ENCODE data around the gene PITPNB. TPM values are rescaled to one million over a fixed set of nuclear protein-coding genes. Genes with fewer than 3 reads are reported as not detected.
A peak's percentile ranks its signal among the peaks of the same experiment; 100 is the strongest.

The PITPNB gene
- polyA plus RNA-seq, 3 donors from 2014 or later = 46.1 to 78.1 (median 66.7) TPM

DNA sequence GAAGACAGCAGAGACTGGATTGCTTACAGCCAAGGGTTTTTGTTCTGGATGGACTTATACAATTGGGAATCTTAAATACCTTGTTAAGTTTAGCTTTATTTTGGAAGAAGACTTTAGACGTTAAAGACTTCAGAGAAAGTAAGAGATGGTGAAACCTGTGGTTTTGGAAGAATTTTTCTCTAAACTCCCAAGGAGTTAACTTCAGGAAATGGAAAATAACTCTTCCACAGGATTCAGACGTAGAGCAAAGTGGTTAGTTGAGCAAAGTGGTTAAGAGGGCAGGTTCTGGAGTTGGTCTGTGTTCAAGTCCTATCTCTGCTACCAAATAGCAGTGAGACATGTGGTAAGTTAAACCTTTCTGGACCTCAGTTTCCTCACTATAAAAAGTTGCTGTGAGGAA is 12.8 kb downstream of the PITPNB start:
- Mint-ChIP-seq H3K4me3 (no peak overlapping the region), H3K9me3 (no peaks in the 10 kb centered on the region), H3K27ac (no peak overlapping the region), H3K36me3 (peaks cover 17 to 31% (median 29%) of the 10 kb centered on the region in 3 donors), H3K27me3 (ENCODE audit: low read depth in 3 of 3) (peaks cover 0 to 4% (median 0%) of the 10 kb centered on the region in 3 donors), H3K4me1 (peaks cover 25 to 40% of the 10 kb centered on the region in 2 donors)
- DNase-seq = no peak

DNA sequence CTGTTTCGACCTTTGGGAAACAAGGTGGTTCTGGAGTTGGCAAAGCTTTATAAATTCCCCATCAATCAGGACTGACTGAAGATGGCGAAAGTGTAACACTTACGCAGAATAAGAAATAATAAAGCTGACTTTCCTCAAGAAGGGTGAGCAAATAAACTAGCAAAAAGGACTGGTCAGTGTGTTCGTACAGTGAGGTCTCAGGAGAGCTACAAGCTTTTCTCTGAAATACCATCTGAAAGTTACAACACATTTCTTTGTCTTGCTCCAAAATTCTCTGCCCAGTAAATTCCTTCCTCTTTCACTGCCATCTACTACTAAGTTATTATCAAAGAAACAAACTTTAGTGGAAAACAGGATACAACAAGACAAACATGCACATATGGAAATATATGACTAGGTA is 13.4 kb downstream of the PITPNB start:
- Mint-ChIP-seq H3K27ac (no peak overlapping the region), H3K9me3 (no peaks in the 10 kb centered on the region), H3K27me3 (ENCODE audit: low read depth in 3 of 3) (peaks cover 0 to 4% (median 0%) of the 10 kb centered on the region in 3 donors), H3K4me3 (no peak overlapping the region), H3K36me3 (peaks cover 17 to 33% (median 25%) of the 10 kb centered on the region in 3 donors), H3K4me1 (peaks cover 25 to 40% of the 10 kb centered on the region in 2 donors)
- DNase-seq = no peak

DNA sequence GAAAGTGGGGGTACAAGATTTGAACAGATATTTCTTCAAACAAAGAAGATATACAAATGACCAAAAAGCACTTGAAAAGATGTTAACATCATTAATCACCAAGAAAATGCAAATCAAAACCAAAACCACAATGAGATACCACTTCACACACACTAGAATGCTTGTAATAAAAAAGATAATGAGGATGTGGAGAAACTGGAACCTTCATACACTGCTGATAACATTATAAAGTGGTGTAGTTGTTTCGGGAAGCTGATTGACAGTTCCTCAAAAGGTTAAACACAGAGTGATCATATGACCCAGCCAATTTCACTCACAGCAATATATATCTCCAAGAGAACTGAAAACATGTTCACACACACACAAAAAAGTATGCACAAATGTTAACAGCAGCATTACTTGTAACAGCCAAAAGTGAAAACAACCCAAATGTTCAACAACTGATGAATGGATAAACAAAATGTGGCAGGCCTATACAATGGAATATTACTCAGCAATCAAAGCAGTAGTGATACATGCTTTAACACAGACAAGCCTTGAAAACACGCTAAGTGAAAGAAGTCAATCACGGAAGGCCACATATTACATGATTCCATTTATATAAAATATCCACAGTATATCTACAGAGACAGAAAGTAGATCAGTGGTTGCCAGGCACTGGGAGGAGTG is 15.1 kb downstream of the PITPNB start:
- peaks cover 25 to 41% of the 10 kb centered on the region in 2 donors for H3K4me1 Mint-ChIP-seq
- DNase-seq = no peak

DNA sequence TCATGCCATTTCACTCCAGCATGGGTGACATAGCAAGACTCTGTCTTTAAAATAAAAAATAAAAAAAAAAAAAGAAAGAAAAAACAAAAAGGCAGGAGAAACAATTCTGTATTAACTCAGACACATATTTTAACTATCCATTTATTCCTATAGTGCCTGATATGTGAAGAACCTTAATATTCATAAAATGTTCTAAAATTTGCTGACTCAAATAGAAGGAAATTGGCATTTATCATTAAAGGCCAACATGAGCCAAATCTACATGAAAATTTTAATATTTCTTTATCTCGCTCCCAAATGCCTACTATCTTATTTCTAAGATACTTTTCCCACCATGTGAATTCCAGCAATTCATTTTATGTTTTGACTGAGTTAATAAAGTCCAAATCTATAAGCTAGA is 18.9 kb downstream of the PITPNB start:
- DNase-seq = no peak
- Mint-ChIP-seq H3K4me3 (no peak overlapping the region), H3K27ac (no peak overlapping the region), H3K4me1 (peaks cover 22 to 41% of the 10 kb centered on the region in 2 donors), H3K27me3 (ENCODE audit: low read depth in 3 of 3) (peaks cover 0 to 1% (median 0%) of the 10 kb centered on the region in 3 donors), H3K9me3 (no peaks in the 10 kb centered on the region), H3K36me3 (peaks cover 10 to 40% (median 18%) of the 10 kb centered on the region in 3 donors)

More for the DNA sequence above, 15.1 kb downstream of the PITPNB start:
- Mint-ChIP-seq H3K9me3 (no peaks in the 10 kb centered on the region), H3K4me3 (peak overlapping the region in 1 of 5 donors; percentile 20), H3K27ac (peak overlapping the region; percentile 44 to 82 (median 70)), H3K36me3 (peaks cover 13 to 33% (median 28%) of the 10 kb centered on the region in 3 donors), H3K27me3 (ENCODE audit: low read depth in 3 of 3) (peaks cover 0 to 4% (median 1%) of the 10 kb centered on the region in 3 donors)

DNA sequence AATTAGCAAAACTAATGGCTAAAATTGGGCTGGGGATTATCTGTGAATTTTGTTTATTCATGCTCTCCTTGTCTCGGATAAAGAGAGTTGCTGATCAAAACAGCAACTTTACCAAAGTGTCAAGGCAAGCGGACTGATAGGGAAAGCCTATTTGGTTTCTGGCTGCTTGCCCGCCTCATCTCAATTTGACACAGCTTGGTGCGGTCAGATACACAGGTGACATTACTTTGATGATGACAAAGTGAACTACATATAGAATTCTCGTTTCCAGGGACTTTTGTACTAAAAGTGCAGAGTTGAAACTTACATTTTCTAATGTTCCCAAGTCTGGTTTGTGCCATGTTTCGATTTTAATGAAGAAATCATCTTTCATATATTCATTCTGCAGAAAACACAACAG is 22.8 kb downstream of the PITPNB start:
- H3K9me3 Mint-ChIP-seq = no peaks in the 10 kb centered on the region
- H3K4me1 Mint-ChIP-seq = peaks cover 0 to 19% of the 10 kb centered on the region in 2 donors
- no peak for DNase-seq
- peaks cover 0 to 1% (median 0%) of the 10 kb centered on the region in 3 donors for H3K27me3 Mint-ChIP-seq (ENCODE audit: low read depth in 3 of 3)
- H3K36me3 Mint-ChIP-seq = peaks cover 11 to 63% (median 12%) of the 10 kb centered on the region in 3 donors
- no peak overlapping the region for H3K4me3 Mint-ChIP-seq
- H3K27ac Mint-ChIP-seq = no peak overlapping the region

DNA sequence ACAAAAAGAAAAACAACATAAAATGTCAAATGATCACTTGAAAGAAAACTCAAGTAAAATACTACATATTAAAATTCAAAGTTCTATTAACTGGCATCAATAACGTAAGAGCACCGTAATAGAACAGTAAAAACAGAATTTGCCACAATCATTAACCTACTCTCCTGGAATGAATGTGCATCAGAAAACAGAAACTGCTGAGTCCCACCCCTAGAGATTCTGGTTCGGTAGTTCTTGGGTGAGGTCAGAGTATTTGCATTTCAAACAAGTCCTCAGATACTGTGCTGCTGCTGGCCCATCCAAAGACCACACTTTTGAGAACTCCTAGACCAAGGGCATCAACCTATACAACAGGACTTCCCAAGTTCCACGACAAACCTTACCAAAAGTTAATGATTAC is 23.5 kb downstream of the PITPNB start:
- DNase-seq = no peak
- Mint-ChIP-seq H3K4me1 (peaks cover 0 to 12% of the 10 kb centered on the region in 2 donors), H3K4me3 (no peak overlapping the region), H3K27ac (no peak overlapping the region), H3K27me3 (ENCODE audit: low read depth in 3 of 3) (peaks cover 0 to 1% (median 0%) of the 10 kb centered on the region in 3 donors), H3K9me3 (no peaks in the 10 kb centered on the region), H3K36me3 (peaks cover 12 to 60% (median 15%) of the 10 kb centered on the region in 3 donors)

DNA sequence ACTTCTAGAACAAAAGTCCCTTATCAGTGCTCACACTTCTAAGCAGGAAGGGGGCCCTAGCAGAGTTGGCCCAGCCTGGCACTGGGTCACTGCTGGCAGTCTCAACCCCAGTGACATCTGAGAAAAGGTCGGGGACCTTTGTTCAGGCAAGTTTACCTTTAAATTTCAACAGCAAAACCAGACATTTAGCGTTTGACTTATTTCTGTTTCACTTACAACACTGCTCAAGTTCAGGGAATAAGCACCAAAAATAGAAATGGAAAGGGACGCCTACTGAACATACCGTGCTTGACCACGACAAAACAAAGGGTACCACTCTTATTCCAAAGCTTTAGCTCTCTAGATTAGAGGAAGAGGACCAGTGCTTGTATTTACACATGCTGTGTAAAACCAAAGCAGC is 26.2 kb downstream of the PITPNB start:
- Mint-ChIP-seq H3K27ac (no peak overlapping the region), H3K27me3 (ENCODE audit: low read depth in 3 of 3) (no peaks in the 10 kb centered on the region), H3K4me3 (no peak overlapping the region), H3K36me3 (peaks cover 6 to 61% (median 20%) of the 10 kb centered on the region in 3 donors), H3K9me3 (no peaks in the 10 kb centered on the region), H3K4me1 (peaks cover 0 to 5% of the 10 kb centered on the region in 2 donors)
- no peak for DNase-seq

DNA sequence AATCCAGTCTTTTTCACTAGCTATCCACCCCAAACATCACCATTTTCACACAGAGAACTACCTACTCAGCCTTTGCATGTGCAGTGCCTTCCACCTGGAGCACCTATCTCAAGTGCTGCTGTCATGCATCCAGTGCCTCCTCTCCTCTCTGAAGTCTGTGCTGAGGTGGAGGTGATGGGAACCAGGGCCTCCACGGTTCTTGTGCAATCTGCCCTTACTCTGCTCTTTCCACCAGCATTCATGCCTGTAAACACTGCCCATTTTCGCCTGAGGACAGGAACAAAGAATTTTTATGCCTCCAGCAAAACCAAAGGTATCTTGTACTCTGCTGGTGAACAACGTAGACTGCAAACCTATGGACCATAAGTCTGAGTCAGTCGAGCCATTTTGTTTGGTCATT is 27.0 kb downstream of the PITPNB start:
- Mint-ChIP-seq H3K4me3 (no peak overlapping the region), H3K36me3 (peaks cover 6 to 60% (median 20%) of the 10 kb centered on the region in 3 donors), H3K9me3 (no peaks in the 10 kb centered on the region), H3K27me3 (ENCODE audit: low read depth in 3 of 3) (no peaks in the 10 kb centered on the region), H3K27ac (peak overlapping the region in 2 of 6 donors; percentile 11 to 71), H3K4me1 (peaks cover 0 to 5% of the 10 kb centered on the region in 2 donors)
- no peak for DNase-seq

DNA sequence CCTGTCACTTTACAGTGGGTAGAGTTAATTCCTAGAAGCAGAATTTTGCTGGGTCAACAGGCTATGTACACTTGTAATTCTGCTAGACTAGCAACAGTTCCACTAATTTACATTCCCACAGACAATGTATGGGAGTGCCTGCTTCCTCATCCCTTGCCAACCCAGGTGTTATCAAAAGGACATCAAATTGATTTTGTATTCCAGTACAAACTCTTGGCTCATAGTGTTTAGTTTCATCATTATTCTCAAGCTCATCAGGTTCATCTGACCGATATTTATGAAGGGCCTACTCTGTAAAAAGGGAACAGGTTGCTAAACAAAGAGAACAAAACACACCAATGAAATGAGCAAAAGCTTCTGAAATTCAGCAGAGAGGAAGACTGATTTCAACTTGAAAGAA is 30.7 kb downstream of the PITPNB start:
- Mint-ChIP-seq H3K27ac (no peak overlapping the region), H3K9me3 (no peaks in the 10 kb centered on the region), H3K36me3 (peaks cover 8 to 40% (median 16%) of the 10 kb centered on the region in 3 donors), H3K27me3 (ENCODE audit: low read depth in 3 of 3) (no peaks in the 10 kb centered on the region), H3K4me3 (no peak overlapping the region), H3K4me1 (peaks cover 3 to 5% of the 10 kb centered on the region in 2 donors)
- DNase-seq = no peak

DNA sequence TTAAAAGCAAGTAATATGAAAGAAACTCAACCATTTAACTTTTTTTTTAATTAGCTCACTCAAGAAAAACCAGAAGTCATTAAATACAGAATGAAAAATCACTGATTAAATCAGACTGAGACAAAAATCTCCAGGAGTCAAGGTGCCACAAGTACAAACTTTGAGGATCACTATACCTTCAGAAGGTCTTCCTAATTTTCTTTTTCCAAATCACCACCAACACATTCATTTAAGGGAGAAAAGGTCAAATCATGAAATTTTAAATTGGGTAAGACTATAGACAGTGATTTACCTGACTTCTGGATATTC is 32.3 kb downstream of the PITPNB start:
- no peak overlapping the region for H3K4me3 Mint-ChIP-seq
- peaks cover under 1 to 3% of the 10 kb centered on the region in 2 donors for H3K4me1 Mint-ChIP-seq
- H3K27me3 Mint-ChIP-seq (ENCODE audit: low read depth in 3 of 3) = no peaks in the 10 kb centered on the region
- no peaks in the 10 kb centered on the region for H3K9me3 Mint-ChIP-seq
- peaks cover 8 to 27% (median 9%) of the 10 kb centered on the region in 3 donors for H3K36me3 Mint-ChIP-seq
- H3K27ac Mint-ChIP-seq = peak overlapping the region in 2 of 6 donors; percentile 19 to 56
- DNase-seq = no peak

DNA sequence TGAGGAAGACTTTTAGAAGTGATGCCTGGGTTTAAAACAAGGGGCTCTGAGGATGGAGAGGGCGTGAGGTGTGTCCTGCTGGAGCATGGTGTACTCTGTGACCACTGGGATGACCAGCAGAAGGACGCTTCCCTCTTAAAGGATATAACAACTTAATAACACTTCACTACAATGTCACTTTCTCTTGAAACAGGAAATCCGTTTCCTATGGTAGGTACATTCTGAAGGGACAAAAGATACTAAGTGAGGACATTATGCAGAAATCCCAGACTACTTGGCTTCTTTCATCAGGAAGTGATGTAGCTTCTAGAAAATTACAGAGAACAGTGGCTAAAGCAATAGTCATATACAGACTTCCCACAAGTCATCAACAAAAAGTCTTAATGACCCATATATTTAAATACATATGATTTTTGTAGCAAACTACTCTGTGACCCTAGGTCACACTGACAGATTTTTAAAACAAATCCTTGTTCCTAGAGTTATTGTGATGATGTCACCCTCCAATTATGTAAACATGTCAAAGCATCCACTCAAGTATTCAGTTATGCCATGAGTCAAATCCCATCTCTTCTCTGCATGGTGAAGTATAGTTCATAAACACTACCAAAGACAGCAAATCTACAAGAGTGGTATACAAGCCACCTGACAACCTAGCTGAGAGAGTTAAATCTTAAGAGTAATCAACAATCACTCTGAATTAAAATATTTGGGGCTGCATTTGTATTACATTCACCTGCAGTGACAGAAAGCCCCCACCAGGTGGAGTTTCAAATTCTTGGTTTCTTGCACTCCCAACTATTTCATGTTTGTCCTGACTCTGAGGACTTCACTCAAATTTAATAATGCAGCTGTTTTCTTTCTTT is 32.8 kb downstream of the PITPNB start:
- Mint-ChIP-seq H3K9me3 (no peaks in the 10 kb centered on the region), H3K4me1 (peaks cover 0 to 3% of the 10 kb centered on the region in 2 donors), H3K4me3 (no peak overlapping the region), H3K36me3 (peaks cover 8 to 22% (median 9%) of the 10 kb centered on the region in 3 donors), H3K27ac (peak overlapping the region in 1 of 6 donors; percentile 56), H3K27me3 (ENCODE audit: low read depth in 3 of 3) (no peaks in the 10 kb centered on the region)
- peak; percentile 22 to 37 (median 30) for DNase-seq

DNA sequence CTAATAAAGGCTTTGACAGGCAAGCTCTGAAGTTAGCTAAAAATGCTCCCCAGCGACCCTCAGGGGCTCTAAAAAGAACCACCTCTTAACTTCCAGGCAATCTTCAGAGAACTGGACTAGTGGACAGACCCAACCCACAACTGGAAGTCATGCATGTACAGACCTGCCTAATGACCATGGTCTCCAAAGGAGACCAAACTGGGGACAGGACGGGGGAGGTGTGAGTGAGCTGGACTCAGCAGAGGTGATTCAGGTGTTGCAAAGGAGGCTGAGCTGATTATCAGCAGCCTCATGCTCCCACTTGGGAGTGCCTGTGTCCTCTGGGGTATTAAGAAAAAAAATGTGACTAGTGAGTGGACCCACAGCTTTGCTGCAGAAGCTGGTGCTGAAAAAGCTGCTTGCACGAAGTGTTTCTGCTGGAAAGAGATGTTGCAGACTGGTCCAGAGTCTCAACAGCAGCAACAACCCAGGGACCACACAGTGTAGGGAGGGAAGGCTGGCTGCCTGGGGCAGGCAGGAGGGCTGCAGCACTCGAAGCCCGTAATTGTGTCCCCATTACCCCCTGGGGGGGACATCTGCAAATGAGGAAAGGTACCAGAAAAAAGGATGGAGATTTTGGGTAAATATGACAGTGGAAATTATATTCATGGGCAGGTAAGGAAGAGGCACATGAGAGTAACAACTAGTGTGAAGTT is 35.3 kb downstream of the PITPNB start:
- no peaks in the 10 kb centered on the region for H3K9me3 Mint-ChIP-seq
- H3K4me3 Mint-ChIP-seq = no peak overlapping the region
- DNase-seq = no peak
- peaks cover 5 to 15% (median 8%) of the 10 kb centered on the region in 3 donors for H3K36me3 Mint-ChIP-seq
- H3K4me1 Mint-ChIP-seq = peaks cover 0 to 7% of the 10 kb centered on the region in 2 donors
- no peaks in the 10 kb centered on the region for H3K27me3 Mint-ChIP-seq (ENCODE audit: low read depth in 3 of 3)
- H3K27ac Mint-ChIP-seq = peak overlapping the region in 2 of 6 donors; percentile 9 to 21

DNA sequence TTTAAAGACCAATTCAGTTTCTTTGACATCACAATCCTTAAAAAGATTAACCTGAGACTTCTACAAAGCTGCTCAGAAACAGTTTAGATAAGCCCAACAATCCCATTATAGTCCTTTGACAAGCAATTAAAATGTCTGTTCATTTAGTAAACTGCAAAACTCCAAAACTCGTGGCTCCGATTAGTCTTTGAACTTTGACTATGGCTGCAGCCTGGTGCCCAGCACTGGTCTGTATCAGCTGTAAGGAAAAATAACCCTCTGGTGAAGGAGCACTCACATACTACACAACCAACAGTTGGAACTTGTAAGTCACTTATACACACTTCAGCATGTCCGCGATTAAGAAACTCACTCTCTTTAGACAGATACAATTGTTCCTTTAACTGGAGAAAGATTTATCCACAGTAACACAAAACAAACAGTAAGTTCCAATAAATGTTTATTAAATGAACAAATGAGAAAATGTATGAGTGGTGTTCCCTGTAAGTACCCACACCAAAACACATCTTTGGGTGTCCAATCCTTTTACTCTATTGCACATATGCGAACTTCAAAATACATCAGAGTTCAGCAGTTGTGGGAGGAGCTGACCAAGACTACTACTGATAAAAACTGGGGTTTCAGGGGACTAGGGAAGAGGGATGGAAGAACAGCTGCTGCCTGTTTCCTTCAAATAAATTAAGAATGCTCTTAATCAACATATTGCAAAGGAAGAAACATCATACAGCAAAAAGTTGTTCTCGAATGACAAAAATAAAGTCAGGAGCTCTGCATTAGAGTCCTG is 36.4 kb downstream of the PITPNB start:
- Mint-ChIP-seq H3K36me3 (peaks cover 0 to 9% (median 8%) of the 10 kb centered on the region in 3 donors), H3K9me3 (no peaks in the 10 kb centered on the region), H3K27ac (no peak overlapping the region), H3K4me1 (peaks cover 2 to 7% of the 10 kb centered on the region in 2 donors), H3K27me3 (ENCODE audit: low read depth in 3 of 3) (no peaks in the 10 kb centered on the region), H3K4me3 (no peak overlapping the region)
- no peak for DNase-seq

All from immature natural killer cell (primary cell).